Activated naive CD4-positive, alpha-beta T cell treated with anti-CD3 and anti-CD28 coated beads for 36 hours (primary cell): Measurements from ENCODE around the gene TARBP2. TPM values are rescaled to one million over a fixed set of nuclear protein-coding genes. Genes with fewer than 3 reads are reported as not detected.
A peak's percentile ranks its signal among the peaks of the same experiment; 100 is the strongest.

ENCODE experiments used
- CTCF ChIA-PET: fragments of 350-600 bp; sonication (Branson Sonifier 250); formaldehyde crosslinking; loops from one replicate; lab custom pipeline; 2021; ENCODE audit warnings: antibody characterized with exemption; lab: Charles Lee
- DNase-seq: peaks from one replicate; pipeline ENCODE4 v3.0.0-alpha.2; 2020
- H3K27ac Mint-ChIP-seq: one replicate; pipeline ENCODE4 v1.8.0; 2021; ENCODE audit warnings: mild to moderate bottlenecking, mixed read lengths
- H3K27me3 Mint-ChIP-seq: one replicate; pipeline ENCODE4 v1.8.0; 2021; ENCODE audit warnings: low read depth, mixed read lengths
- H3K36me3 Mint-ChIP-seq: one replicate; pipeline ENCODE4 v1.8.0; 2021; ENCODE audit warnings: low read depth, mixed read lengths
- H3K4me1 Mint-ChIP-seq: one replicate; pipeline ENCODE4 v1.8.0; 2021; ENCODE audit warnings: low read depth, mixed read lengths
- H3K4me3 Mint-ChIP-seq: one replicate; pipeline ENCODE4 v1.8.0; 2021; ENCODE audit warnings: mild to moderate bottlenecking, moderate library complexity, mixed read lengths
- H3K9me3 Mint-ChIP-seq: one replicate; pipeline ENCODE4 v1.8.0; 2021; ENCODE audit warnings: mixed read lengths
- intact Hi-C: fragments of 100-400 bp; cut with micrococcal nuclease; formaldehyde crosslinking; loops from one replicate; pipeline ENCODE4 v1.15.1; 2023
- total RNA-seq, 2 experiments: library from RNA; stranded (reverse); gene quantifications; one replicate each; pipeline ENCODE4 v1.2.3, GENCODE V29; 2021

The TARBP2 gene
- total RNA-seq, 2 experiments from 2014 or later = 25.0 to 26.8 TPM

DNA sequence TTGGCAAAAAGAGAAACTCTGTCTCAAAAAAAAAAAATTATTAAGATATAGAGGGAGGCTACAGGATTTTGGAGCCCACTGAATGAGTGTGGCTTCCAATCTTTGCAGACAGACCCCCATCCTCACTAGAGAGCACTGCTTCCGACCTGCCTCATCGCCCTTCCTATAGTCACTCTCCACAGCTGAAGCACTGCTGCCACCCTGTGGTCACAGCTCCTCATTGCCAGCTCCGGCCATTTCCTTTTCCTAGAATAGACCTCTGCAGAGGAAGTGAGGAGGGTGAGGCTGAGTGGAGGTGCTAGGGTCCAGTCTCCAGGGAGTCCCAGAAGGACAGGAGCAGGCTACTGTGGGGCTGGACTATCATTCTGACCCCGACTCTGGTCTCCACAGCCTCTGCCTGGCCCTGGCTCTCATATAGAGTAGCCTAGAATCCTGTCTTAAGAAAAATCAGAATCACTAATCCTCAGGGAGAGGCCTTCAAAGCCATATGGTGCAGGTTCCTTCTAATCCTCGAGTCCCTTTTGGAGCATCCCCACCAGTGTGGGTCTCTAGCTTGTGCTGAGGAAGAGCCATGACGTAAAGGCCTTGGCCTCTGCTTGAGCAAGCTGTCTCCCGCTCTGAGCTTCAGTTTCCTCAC is 7.6 kb downstream of the TARBP2 start:
- peaks cover 11% of the 10 kb centered on the region for H3K4me1 Mint-ChIP-seq
- no peak overlapping the region for H3K4me3 Mint-ChIP-seq
- no peaks in the 10 kb centered on the region for H3K27me3 Mint-ChIP-seq
- intact Hi-C loops = loop anchor here (1.0 kb wide), 4 partner anchors 15 to 184 kb away; no protein-coding TSS in a partner anchor
- CTCF ChIA-PET = interaction anchor here (0.6 to 4.8 kb wide), 45 partner anchors 8 to 483 kb away, joined by 3 to 58 read pairs (median 4); partner anchors contain the start of genes AAAS, AMHR2, ATP5MC2 and MAP3K12
- H3K36me3 Mint-ChIP-seq = peaks cover 4% of the 10 kb centered on the region
- peak; percentile 93 for DNase-seq
- H3K27ac Mint-ChIP-seq = peak overlapping the region; percentile 10
- no peaks in the 10 kb centered on the region for H3K9me3 Mint-ChIP-seq

DNA sequence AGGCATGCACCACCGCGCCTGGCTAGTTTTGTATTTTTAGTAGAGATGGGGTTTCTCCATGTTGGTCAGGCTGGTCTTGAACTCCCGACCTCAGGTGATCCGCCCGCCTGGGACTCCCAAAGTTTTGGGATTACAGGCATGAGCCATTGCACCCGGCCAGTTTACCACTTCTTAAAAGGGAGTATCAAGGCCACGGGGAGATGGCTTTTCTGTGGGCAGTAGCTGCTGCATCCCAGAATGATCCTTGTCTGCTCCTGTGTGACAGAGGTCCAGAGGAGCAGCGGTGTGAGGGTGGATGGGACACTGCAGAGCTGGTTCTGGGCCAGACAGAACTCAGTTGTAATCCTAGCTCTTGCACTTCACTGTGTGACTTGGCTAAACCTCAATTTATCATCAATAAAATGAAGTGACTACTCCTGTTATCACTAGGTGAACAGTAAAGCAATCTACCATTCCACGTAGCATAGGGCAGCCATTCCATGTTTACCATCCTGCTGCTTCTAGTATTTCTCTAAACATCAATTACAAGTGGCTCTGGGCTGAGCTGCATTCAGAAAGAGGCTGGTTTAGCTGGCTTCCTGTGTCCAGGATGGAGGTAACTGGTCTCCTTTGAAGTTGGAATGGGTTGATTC is 9.2 kb downstream of the TARBP2 start:
- H3K36me3 Mint-ChIP-seq = peaks cover 4% of the 10 kb centered on the region
- no peaks in the 10 kb centered on the region for H3K27me3 Mint-ChIP-seq
- no peak for DNase-seq
- CTCF ChIA-PET = interaction anchor here (0.5 to 4.8 kb wide), 12 partner anchors 10 to 189 kb away, joined by 3 to 58 read pairs (median 8); partner anchors contain the start of genes AAAS, ATP5MC2, MAP3K12 and TARBP2
- no peak overlapping the region for H3K4me3 Mint-ChIP-seq
- intact Hi-C loops = no loop called here
- H3K9me3 Mint-ChIP-seq = no peaks in the 10 kb centered on the region
- no peak overlapping the region for H3K27ac Mint-ChIP-seq
- peaks cover 3% of the 10 kb centered on the region for H3K4me1 Mint-ChIP-seq

DNA sequence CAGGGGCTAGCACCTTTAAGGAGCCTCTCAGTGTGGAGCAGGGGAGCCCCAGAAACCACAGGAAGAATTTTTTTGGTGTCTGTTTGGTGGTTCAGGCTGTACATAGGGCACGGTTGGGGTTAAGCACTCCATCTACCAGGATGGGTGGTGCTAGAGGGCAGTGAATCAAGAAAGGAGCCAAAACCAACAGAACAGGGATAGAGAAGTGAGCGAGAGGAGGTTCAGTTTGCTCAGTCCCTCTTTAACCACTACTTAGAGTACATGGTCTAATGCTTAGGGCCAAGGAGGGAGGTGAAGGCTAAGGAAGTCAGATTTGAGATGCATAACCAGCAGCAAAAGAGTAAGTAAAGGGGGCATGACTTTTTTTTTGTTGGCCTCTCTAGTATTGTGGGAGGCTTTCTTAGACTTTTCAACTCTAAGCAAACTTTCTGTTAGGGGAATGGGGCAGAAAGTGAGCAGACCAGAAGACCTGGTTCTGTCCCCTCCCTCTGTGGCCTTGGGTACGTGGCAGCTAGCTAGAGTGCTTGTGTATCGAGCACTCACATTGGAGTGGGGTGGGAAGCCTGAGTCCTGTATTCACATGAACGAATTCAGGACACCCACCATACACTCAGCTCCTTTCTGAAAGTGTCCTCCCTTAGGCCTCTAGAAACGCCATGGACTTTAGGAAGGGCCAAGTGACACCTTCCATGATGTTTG is 12.8 kb downstream of the TARBP2 start:
- Mint-ChIP-seq H3K4me1 (no peaks in the 10 kb centered on the region), H3K27me3 (no peaks in the 10 kb centered on the region), H3K36me3 (no peaks in the 10 kb centered on the region), H3K4me3 (no peak overlapping the region), H3K9me3 (no peaks in the 10 kb centered on the region), H3K27ac (no peak overlapping the region)
- intact Hi-C loops = no loop called here
- no peak for DNase-seq
- CTCF ChIA-PET = no interaction called here

DNA sequence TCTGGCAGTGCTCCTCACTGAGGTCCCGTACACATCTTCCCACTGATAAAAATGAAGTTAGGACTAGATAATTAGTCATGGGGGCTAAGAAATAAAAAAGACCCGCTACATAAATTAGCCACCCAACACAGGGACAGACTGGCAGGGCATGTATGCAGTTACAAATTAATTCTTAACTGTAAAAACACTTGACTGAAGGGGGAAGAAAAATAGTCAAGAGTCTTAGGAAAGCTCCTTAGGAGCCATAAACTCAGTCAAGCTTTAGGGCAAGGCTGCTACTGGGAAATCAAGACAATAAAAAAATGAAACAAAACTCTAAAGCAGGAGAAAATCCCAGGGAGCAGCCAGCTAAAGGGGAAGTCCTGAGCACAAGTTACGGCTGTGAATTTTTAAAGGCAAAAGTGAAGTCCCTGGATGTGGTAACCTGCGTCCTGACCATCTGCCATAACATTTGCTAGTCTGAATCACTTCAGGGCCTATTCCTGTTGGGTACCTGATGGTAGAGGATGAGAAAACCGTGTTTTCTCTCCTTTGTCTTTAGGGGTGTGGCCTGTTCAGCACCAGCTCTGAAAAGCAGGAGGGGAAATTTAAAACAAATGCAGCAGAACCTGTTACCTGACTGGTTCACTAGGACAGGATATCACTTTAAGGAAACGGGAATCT is 13.7 kb downstream of the TARBP2 start:
- Mint-ChIP-seq H3K9me3 (no peaks in the 10 kb centered on the region), H3K27me3 (no peaks in the 10 kb centered on the region), H3K4me1 (no peaks in the 10 kb centered on the region), H3K36me3 (no peaks in the 10 kb centered on the region), H3K27ac (no peak overlapping the region), H3K4me3 (no peak overlapping the region)
- intact Hi-C loops = no loop called here
- DNase-seq = no peak
- CTCF ChIA-PET = no interaction called here

DNA sequence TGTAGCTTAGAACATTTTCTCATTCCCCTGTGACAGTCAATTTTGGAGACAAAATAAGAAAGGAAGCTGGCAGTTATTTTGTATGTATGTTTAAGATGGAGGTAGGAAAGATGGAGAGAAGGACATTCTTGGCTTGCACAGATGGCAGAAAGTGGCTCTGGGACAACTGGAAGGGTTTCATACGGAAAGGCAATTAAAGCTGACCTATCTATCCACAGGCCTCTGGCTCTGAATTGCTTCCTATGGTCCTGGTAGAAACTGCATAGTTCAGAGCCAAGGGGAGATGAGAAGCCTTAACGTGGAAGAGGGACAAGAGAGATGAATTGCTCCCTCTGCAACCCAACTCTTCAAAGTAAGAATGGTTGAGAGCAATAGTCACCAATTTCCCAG is 14.2 kb downstream of the TARBP2 start:
- intact Hi-C loops = no loop called here
- CTCF ChIA-PET = no interaction called here
- no peaks in the 10 kb centered on the region for H3K4me1 Mint-ChIP-seq
- H3K4me3 Mint-ChIP-seq = no peak overlapping the region
- peaks cover 2% of the 10 kb centered on the region for H3K36me3 Mint-ChIP-seq
- no peak for DNase-seq
- no peaks in the 10 kb centered on the region for H3K27me3 Mint-ChIP-seq
- H3K27ac Mint-ChIP-seq = no peak overlapping the region
- H3K9me3 Mint-ChIP-seq = no peaks in the 10 kb centered on the region

DNA sequence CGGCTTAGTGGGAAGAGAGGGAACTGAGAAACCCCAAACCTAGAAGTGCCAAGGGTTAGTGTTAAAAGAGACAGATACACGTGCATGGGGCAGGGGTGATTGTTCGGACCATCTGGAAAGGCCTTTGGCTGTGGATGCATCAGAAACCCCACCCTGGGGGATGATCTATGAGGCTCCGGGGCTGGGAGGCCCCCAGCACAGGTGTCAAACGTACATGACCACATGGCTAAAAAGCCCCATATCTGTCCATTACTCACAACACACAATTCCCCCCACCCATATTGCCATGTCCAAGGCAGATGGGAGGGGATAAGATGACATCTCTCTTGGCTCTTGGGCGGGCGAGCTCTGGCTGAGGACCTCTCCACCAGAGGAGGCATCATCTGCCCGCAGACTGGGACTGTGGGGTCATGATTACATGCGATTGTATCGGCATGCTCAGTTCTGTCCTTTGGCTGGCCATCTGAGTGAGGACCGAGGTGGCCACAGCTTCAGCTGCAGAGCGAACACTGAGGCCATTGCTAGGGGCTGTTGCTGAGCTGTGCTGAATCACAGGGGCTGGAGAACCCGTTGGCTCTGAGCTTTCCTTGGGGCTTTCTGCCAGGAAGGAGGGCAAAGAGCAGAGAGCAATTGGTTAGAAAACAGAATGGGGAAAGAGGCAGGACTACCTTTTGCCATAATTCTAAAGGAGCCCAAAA is 15.8 kb downstream of the TARBP2 start:
- intact Hi-C loops = no loop called here
- Mint-ChIP-seq H3K4me1 (no peaks in the 10 kb centered on the region), H3K36me3 (peaks cover 6% of the 10 kb centered on the region), H3K9me3 (no peaks in the 10 kb centered on the region), H3K4me3 (no peak overlapping the region), H3K27me3 (no peaks in the 10 kb centered on the region), H3K27ac (no peak overlapping the region)
- DNase-seq = no peak
- CTCF ChIA-PET = interaction anchor here (1.8 kb wide), 1 partner anchor 8 kb away, joined by 7 read pairs; no protein-coding TSS in a partner anchor

DNA sequence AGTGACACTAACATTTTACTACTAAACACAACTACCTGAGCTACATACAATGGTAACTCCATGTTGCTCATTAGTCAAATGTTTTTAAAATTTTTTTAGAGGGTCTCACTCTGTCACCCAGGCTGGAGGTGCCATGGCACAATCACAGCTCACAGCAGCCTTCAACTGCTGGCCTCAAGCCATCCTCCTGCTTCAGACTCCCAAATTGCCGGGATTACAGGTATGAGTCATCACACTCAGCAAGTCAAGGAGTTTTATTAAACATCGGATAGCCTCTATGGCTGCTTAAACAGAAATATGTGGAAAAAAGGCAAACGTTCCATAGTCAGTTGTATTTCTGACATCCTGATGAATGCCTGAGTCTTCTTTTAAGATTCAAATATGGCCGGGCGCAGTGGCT is 17.3 kb downstream of the TARBP2 start:
- no peak for DNase-seq
- CTCF ChIA-PET = interaction anchor here (0.7 to 1.8 kb wide), 2 partner anchors 10 to 184 kb away, joined by 4 to 7 read pairs; no protein-coding TSS in a partner anchor
- Mint-ChIP-seq H3K27ac (no peak overlapping the region), H3K36me3 (peaks cover 8% of the 10 kb centered on the region), H3K9me3 (no peaks in the 10 kb centered on the region), H3K27me3 (no peaks in the 10 kb centered on the region), H3K4me3 (no peak overlapping the region), H3K4me1 (no peaks in the 10 kb centered on the region)
- intact Hi-C loops = no loop called here

DNA sequence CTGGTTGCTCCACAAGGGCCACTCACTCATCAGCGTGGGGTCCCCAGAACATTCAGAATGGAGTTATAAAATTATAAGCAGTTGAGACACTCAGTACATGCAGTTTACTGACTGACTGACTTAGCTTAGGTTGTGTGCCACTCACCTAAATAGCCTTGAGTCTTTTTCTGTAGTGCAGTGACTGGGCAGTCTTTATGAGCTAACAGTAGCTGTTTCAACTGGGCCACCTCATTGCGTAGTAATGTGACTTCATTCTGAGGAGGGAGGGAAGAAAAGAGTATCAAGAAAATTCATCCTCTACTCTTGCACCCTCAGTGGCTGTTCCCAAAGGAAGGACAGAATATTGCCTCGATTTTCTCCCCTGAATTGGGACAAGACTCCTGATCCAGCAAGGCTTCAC is 22.0 kb downstream of the TARBP2 start:
- intact Hi-C loops = no loop called here
- no peak overlapping the region for H3K27ac Mint-ChIP-seq
- no peaks in the 10 kb centered on the region for H3K4me1 Mint-ChIP-seq
- no peaks in the 10 kb centered on the region for H3K27me3 Mint-ChIP-seq
- H3K4me3 Mint-ChIP-seq = no peak overlapping the region
- CTCF ChIA-PET = interaction anchor here (0.6 to 3.8 kb wide), 3 partner anchors 14 to 223 kb away, joined by 3 to 21 read pairs (median 4); no protein-coding TSS in a partner anchor
- peaks cover 13% of the 10 kb centered on the region for H3K36me3 Mint-ChIP-seq
- no peak for DNase-seq
- no peaks in the 10 kb centered on the region for H3K9me3 Mint-ChIP-seq

DNA sequence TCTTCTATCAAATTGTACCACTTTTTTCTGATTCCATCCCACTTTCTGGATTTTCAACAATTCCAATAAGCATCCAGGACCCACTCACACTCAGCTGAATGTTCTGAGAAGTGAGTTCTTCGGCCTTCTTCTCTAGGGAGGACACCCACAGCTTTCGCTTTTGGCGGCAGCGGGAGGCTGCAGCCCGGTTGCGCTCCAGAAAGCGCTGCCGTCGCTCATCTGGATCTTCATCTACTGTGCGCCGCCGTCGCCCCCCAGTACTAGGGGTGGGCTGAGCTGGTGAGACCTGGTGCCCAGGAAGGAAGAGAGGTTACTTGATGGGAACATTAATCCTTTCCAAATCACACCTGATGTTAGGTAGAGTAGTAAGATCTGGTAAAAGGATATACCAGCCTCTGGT is 23.4 kb downstream of the TARBP2 start:
- intact Hi-C loops = no loop called here
- Mint-ChIP-seq H3K36me3 (peaks cover 13% of the 10 kb centered on the region), H3K9me3 (no peaks in the 10 kb centered on the region), H3K4me1 (no peaks in the 10 kb centered on the region), H3K27ac (no peak overlapping the region), H3K27me3 (no peaks in the 10 kb centered on the region), H3K4me3 (no peak overlapping the region)
- DNase-seq = no peak
- CTCF ChIA-PET = interaction anchor here (0.8 kb wide), 1 partner anchor 12 kb away, joined by 3 read pairs; no protein-coding TSS in a partner anchor

DNA sequence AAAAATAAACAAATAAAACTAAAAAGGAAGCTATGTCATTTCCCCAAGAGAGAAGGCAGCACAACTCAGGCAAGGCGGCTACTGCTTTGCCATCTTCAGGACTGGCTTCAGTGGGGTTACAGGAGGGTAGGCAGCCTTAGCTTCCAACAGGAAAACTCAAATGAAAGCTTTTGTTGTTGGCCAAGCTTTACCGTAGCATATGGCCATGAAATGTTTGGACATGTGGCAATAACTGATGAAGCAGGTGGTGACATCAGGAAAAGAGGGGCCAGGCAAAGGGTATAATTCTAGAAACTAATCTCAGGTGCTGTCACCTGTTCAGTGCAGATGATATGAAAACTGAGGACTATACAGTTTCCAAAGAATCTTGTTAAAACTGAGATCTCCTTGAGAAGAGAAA is 29.0 kb downstream of the TARBP2 start:
- H3K9me3 Mint-ChIP-seq = no peaks in the 10 kb centered on the region
- no peak for DNase-seq
- no peaks in the 10 kb centered on the region for H3K27me3 Mint-ChIP-seq
- no peak overlapping the region for H3K4me3 Mint-ChIP-seq
- peaks cover 16% of the 10 kb centered on the region for H3K36me3 Mint-ChIP-seq
- H3K4me1 Mint-ChIP-seq = no peaks in the 10 kb centered on the region
- CTCF ChIA-PET = interaction anchor here (1.0 kb wide), 1 partner anchor 13 kb away, joined by 3 read pairs; no protein-coding TSS in a partner anchor
- H3K27ac Mint-ChIP-seq = no peak overlapping the region
- intact Hi-C loops = no loop called here

DNA sequence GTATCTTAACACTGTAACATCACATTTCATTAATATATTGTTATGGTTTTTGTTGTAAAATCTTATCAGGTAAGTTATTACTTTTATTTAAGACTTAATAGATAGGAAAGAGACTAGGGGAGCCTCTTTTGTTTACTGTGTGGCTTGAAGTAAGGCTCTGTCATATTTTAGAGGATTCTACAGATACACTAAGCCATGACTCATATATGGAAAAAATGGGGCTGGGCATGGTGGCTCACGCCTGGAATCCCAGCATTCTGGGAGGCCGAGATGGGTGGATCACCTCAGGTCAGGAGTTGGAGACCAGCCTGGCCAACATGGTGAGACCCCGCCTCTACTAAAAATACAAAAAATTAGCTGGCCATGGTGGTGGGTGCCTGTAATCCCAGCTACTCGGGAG is 29.8 kb downstream of the TARBP2 start:
- DNase-seq = no peak
- H3K4me3 Mint-ChIP-seq = no peak overlapping the region
- no peak overlapping the region for H3K27ac Mint-ChIP-seq
- CTCF ChIA-PET = interaction anchor here (1.3 kb wide), 1 partner anchor 12 kb away, joined by 4 read pairs; no protein-coding TSS in a partner anchor
- H3K4me1 Mint-ChIP-seq = no peaks in the 10 kb centered on the region
- no peaks in the 10 kb centered on the region for H3K27me3 Mint-ChIP-seq
- H3K9me3 Mint-ChIP-seq = no peaks in the 10 kb centered on the region
- intact Hi-C loops = no loop called here
- H3K36me3 Mint-ChIP-seq = peaks cover 22% of the 10 kb centered on the region
